K562 (cell line): ENCODE data around the gene FUNDC2. TPM values are rescaled to one million over a fixed set of nuclear protein-coding genes. Genes with fewer than 3 reads are reported as not detected.

Experiments used
- ATAC-seq: fragments of 200-7000 bp; cut with Tn5 transposase; 3 replicates; pipeline ENCODE4 v1.9.1; 2020; ENCODE audit warnings: moderate library complexity
- BruUV-seq: library from RNA; stranded (reverse); fragments of 400-500 nt; replicated peaks from 2 replicates; lab custom pipeline; 2021; lab: Mats Ljungman, UMichigan
- CTCF ChIA-PET: fragments of 300-600 bp; formaldehyde crosslinking; extraction: SDS; loops from one replicate; lab custom pipeline; 2021; ENCODE audit warnings: low intra/inter-chr PET ratio; lab: Yijun Ruan, JAX
- POLR2A ChIA-PET: fragments of 300-600, 350-650 bp; sonication (Branson Sonifier 250); formaldehyde crosslinking; extraction: SDS; loops from one replicate; lab custom pipeline; 2021; ENCODE audit warnings: antibody characterized with exemption, inconsistent platforms; lab: Yijun Ruan, JAX
- DNase-seq, 4 experiments: peaks; one replicate each; pipeline versions ENCODE4 v3.0.0 to v3.0.0-alpha.2; 2011 to 2018; ENCODE audit warnings: low spot score in 3 of 4, mixed read lengths in 3 of 4; ENCODE audit errors: extremely low read depth in 1 of 4
- FAIRE-seq: peaks from 2 replicates; lab custom pipeline; 2011; peaks lifted over from hg19 to GRCh38; lab: Jason Lieb, UNC
- H2AFZ ChIP-seq: 2 replicates; pipeline ENCODE4 v1.6.0; 2011; ENCODE audit warnings: low read depth, low read length, control low read depth, inconsistent platforms
- H3K27ac ChIP-seq: fragments of 200-600 bp; 3 replicates; pipeline ENCODE4 v1.8.0; 2011; ENCODE audit warnings: low read depth, mild to moderate bottlenecking, control low read depth, inconsistent platforms, low read length, moderate library complexity, mixed read lengths; ENCODE audit errors: extremely low read depth
- H3K27me3 ChIP-seq, 2 experiments: fragments of 300-600 bp in 1 of 2; 2 replicates in 1 of 2; 3 replicates in 1 of 2; pipeline versions ENCODE4 v1.6.0 to v1.8.0; 2011; ENCODE audit warnings: inconsistent platforms in 2 of 2, low read length in 2 of 2, mild to moderate bottlenecking in 1 of 2, mixed read lengths in 1 of 2, moderate library complexity in 1 of 2; ENCODE audit not compliant: control insufficient read depth in 2 of 2, insufficient read depth in 2 of 2
- H3K36me3 ChIP-seq: fragments of 300-600 bp; 3 replicates; pipeline ENCODE4 v1.8.0; 2011; ENCODE audit warnings: mild to moderate bottlenecking, low read length, inconsistent platforms; ENCODE audit not compliant: control insufficient read depth, insufficient read depth
- H3K4me1 ChIP-seq, 2 experiments: fragments of 200-600 bp in 1 of 2; replicated peaks in 1 of 2; 2 replicates in 1 of 2; 3 replicates in 1 of 2; pipeline versions ENCODE4 v1.5.1 to v1.8.0; 2011; ENCODE audit warnings: inconsistent platforms in 2 of 2, low read length in 2 of 2, mild to moderate bottlenecking in 1 of 2, mixed read lengths in 1 of 2, moderate library complexity in 1 of 2; ENCODE audit not compliant: control insufficient read depth in 2 of 2, insufficient read depth in 2 of 2
- H3K4me2 ChIP-seq: 2 replicates; pipeline ENCODE4 v1.6.1; 2011; ENCODE audit warnings: low read length, control low read depth, inconsistent platforms, mixed read lengths; ENCODE audit not compliant: insufficient read depth
- H3K4me3 ChIP-seq: fragments of 200-600 bp; sonication (generic), shearing (Covaris generic); 2 replicates; pipeline ENCODE4 v1.5.1; 2016; ENCODE audit warnings: control low read depth, inconsistent platforms
- H3K79me2 ChIP-seq: fragments of 200-600 bp; 3 replicates; pipeline ENCODE4 v1.8.0; 2011; ENCODE audit warnings: low read length, inconsistent platforms; ENCODE audit not compliant: control insufficient read depth, insufficient read depth
- H3K9ac ChIP-seq, 2 experiments: 2 replicates each; pipeline versions ENCODE4 v1.6.0 to v1.6.1; 2011; ENCODE audit warnings: low read depth in 2 of 2, low read length in 2 of 2, control low read depth in 1 of 2, inconsistent platforms in 1 of 2, mild to moderate bottlenecking in 1 of 2, mixed read lengths in 1 of 2; ENCODE audit not compliant: insufficient read depth in 1 of 2
- H3K9me1 ChIP-seq: one replicate; pipeline ENCODE4 v1.6.0; 2011; ENCODE audit warnings: inconsistent platforms, mild to moderate bottlenecking, low read length, moderate library complexity; ENCODE audit not compliant: control insufficient read depth, insufficient read depth
- H3K9me3 ChIP-seq: replicated peaks from 2 replicates; pipeline ENCODE4 v1.5.1; 2011; ENCODE audit warnings: low read depth, low read length, inconsistent platforms; ENCODE audit not compliant: control insufficient read depth, insufficient read depth
- H4K20me1 ChIP-seq: replicated peaks from 2 replicates; pipeline ENCODE4 v1.6.1; 2011; ENCODE audit warnings: low read length, inconsistent platforms, mixed read lengths; ENCODE audit not compliant: control insufficient read depth, insufficient read depth
- COPS2 ChIP-seq: fragments of 450-650 bp; conservative IDR thresholded peaks from 2 replicates; pipeline ENCODE4 v1.6.1; 2016; ENCODE audit warnings: mild to moderate bottlenecking, moderate library complexity
- HINFP ChIP-seq: fragments of 450-650 bp; conservative IDR thresholded peaks from 2 replicates; pipeline ENCODE4 v1.6.1; 2016; ENCODE audit warnings: missing genetic modification characterization, low read depth, mild to moderate bottlenecking, control low read depth, missing compliant biosample characterization
- MECOM ChIP-seq: fragments of 250-450 bp; sonication (Bioruptor Pico); IDR thresholded peaks from 2 replicates; pipeline ENCODE4 v1.8.0; 2022; ENCODE audit warnings: inconsistent platforms
- NFYB ChIP-seq: IDR thresholded peaks from 2 replicates; pipeline ENCODE4 v1.6.1; 2011; ENCODE audit warnings: mild to moderate bottlenecking, moderate library complexity; ENCODE audit not compliant: insufficient read length; ENCODE audit errors: extremely low read depth
- RBM39 ChIP-seq: fragments of 200-400 bp; formaldehyde crosslinking; optimal IDR thresholded peaks from 2 replicates; pipeline ENCODE3; 2018; ENCODE audit warnings: low read depth, low read length
- ZNF347 ChIP-seq: fragments of 450-650 bp; formaldehyde crosslinking; IDR thresholded peaks from 2 replicates; pipeline ENCODE4 v1.4.0; 2020; ENCODE audit warnings: low read depth, mild to moderate bottlenecking, moderate library complexity
- ZNF41 ChIP-seq: fragments of 250-450 bp; sonication (Bioruptor Pico); conservative IDR thresholded peaks from 2 replicates; pipeline ENCODE4 v1.4.0; 2020; ENCODE audit warnings: mild to moderate bottlenecking
- WGBS: fragments of 100-300 bp; shearing (Covaris generic); methylation state at CpG from one replicate; pipeline ENCODE4 v1.1.6; 2016; ENCODE audit warnings: low coverage, mixed read lengths; ENCODE audit not compliant: insufficient coverage; ENCODE audit errors: missing lambda C conversion rate; 5-methylcytosine and 5-hydroxymethylcytosine counted together
- in situ Hi-C: fragments of 300-500 bp; cut with MboI; formaldehyde crosslinking; loops from 4 replicates; pipeline ENCODE4 v1.15.0; 2018; ENCODE audit warnings: inconsistent platforms, mixed read lengths
- intact Hi-C: fragments of 100-400 bp; cut with micrococcal nuclease; formaldehyde crosslinking; loops from 2 replicates; pipeline ENCODE4 v1.14.2; 2022
- polyA plus RNA-seq, 8 experiments: library from polyadenylated mRNA; depleted of rRNA in 4 of 8; stranded (reverse) in 5 of 8; unstranded in 3 of 8; fragments of >200 nt; fragmentation: Nextera tagmentation in 2 of 8; fragmentation: Illumina TruSeq in 1 of 8; extraction: Ambion mirVana in 2 of 8; extraction: Trizol in 1 of 8; gene quantifications; 2 replicates each; pipeline versions ENCODE4 v1.2.1 to v1.2.3, GENCODE V29; 2011 to 2014; ENCODE audit warnings: inconsistent platforms in 1 of 8, missing spikeins in 1 of 8
- total RNA-seq, 7 experiments: library from RNA; depleted of rRNA in 6 of 7; stranded (reverse); fragments of >200 nt in 6 of 7; fragmentation: Illumina TruSeq in 2 of 7; extraction: Trizol in 2 of 7; gene quantifications; 2 replicates each; pipeline versions ENCODE4 v1.2.1 to v1.2.3, GENCODE V29; 2011 to 2021; ENCODE audit warnings: low replicate concordance in 1 of 7
- TF ChIP-seq, protein P1 (sequence below), 2 experiments: fragments of 450-650 bp; formaldehyde crosslinking in 1 of 2; IDR thresholded peaks; 2 replicates each; pipeline versions ENCODE4 v1.4.0 to v1.6.1; 2014 to 2020; ENCODE audit warnings: mild to moderate bottlenecking in 2 of 2, borderline replicate concordance in 1 of 2, low read depth in 1 of 2
- TF ChIP-seq, protein P2 (sequence below): sonication (generic); formaldehyde crosslinking; IDR thresholded peaks from 2 replicates; pipeline ENCODE4 v1.8.0; 2022; ENCODE audit warnings: mild to moderate bottlenecking, missing genetic modification reagents

The FUNDC2 gene
- total and polyA plus RNA-seq, 9 of the 15 experiments (the other 6 are each of a cell fraction or from before 2014, with no cell fraction given) = 50.6 to 235 (median 123) TPM

DNA sequence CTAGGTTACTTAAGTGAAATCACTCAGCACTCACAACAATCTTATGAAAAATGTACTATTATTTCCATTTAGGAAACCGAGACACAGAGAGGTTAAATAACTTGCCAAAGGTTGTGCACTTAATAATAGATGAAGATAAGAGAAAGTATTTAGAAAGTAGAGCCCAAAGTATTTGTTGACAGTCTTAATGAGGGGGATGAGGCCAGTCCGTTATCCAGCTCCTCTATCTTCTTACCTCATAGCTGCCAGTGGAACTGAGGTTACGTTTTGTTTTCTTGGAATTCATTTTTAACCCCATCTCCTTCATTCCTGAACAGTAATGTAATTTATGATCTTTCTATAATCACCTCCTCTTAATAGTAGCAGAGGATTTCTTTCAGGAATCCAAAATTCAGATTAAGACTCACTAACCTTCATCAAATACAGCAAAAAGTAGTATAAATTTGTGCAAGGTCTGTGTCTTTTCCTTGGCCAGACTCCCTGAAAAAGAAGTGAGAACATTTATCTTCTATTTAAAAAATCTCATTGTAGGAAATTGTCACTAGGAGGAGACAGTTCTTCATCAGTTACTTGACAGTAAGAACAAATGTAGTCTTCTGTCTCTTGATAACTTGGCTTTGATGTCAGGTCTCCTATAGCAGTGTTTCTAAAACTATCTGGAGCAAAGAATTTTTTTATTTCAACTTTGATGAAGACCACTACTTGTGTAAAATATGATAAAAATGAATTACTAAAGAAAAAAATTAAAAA, 39.6 kb upstream of the FUNDC2 start:
- ChIA-PET POLR2A (no interaction called here), CTCF (interaction anchor here (0.8 to 2.3 kb wide), 2 partner anchors 62 to 70 kb away, joined by 3 to 21 read pairs; no protein-coding TSS in a partner anchor)
- no peaks in the 10 kb centered on the region for H3K9me1 ChIP-seq
- FAIRE-seq (peak; percentile 48), DNase-seq (no peak), ATAC-seq (0 out of 3 replicates have a peak, but pooled peaks have one; percentile 46)
- H3K4me2 ChIP-seq = no peak overlapping the region
- no peak overlapping the region for H3K9ac ChIP-seq
- H3K27me3 ChIP-seq = no peaks in the 10 kb centered on the region
- no peak overlapping the region for H3K27ac ChIP-seq
- no TSS peak for BruUV-seq
- 0 out of 5 replicates have a peak, but pooled peaks cover 0 to 3% of the 10 kb centered on the region in 2 experiments for H3K4me1 ChIP-seq
- 0% methylated on average over 3 of the region's 3 CpGs for WGBS
- H3K36me3 ChIP-seq = no peaks in the 10 kb centered on the region
- no peak overlapping the region for H3K4me3 ChIP-seq
- H2AFZ ChIP-seq = no peak overlapping the region
- H3K79me2 ChIP-seq = no peaks in the 10 kb centered on the region
- in situ Hi-C loops = no loop called here
- intact Hi-C loops = loop anchor here (1.0 to 10.0 kb wide), 3 partner anchors 40 to 188 kb away; partner anchors contain the start of gene FUNDC2
- H4K20me1 ChIP-seq = no peaks in the 10 kb centered on the region; the same call in 1 of the 2 replicates
- no peaks in the 10 kb centered on the region for H3K9me3 ChIP-seq
- TF ChIP-seq, protein P1, sequence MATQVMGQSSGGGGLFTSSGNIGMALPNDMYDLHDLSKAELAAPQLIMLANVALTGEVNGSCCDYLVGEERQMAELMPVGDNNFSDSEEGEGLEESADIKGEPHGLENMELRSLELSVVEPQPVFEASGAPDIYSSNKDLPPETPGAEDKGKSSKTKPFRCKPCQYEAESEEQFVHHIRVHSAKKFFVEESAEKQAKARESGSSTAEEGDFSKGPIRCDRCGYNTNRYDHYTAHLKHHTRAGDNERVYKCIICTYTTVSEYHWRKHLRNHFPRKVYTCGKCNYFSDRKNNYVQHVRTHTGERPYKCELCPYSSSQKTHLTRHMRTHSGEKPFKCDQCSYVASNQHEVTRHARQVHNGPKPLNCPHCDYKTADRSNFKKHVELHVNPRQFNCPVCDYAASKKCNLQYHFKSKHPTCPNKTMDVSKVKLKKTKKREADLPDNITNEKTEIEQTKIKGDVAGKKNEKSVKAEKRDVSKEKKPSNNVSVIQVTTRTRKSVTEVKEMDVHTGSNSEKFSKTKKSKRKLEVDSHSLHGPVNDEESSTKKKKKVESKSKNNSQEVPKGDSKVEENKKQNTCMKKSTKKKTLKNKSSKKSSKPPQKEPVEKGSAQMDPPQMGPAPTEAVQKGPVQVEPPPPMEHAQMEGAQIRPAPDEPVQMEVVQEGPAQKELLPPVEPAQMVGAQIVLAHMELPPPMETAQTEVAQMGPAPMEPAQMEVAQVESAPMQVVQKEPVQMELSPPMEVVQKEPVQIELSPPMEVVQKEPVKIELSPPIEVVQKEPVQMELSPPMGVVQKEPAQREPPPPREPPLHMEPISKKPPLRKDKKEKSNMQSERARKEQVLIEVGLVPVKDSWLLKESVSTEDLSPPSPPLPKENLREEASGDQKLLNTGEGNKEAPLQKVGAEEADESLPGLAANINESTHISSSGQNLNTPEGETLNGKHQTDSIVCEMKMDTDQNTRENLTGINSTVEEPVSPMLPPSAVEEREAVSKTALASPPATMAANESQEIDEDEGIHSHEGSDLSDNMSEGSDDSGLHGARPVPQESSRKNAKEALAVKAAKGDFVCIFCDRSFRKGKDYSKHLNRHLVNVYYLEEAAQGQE (IDR thresholded peaks at IDR 0.05; ENCODE audit: borderline replicate concordance) = peak; percentile 73; the same call in 1 of the 2 replicates
- TF ChIP-seq, protein P1 (CRISPR knock-in tag; IDR thresholded peaks at IDR 0.05; ENCODE audit: low read depth) = no peak
- TF ChIP-seq HINFP (tag) = no peak
- no peak for TF ChIP-seq ZNF41
- TF ChIP-seq COPS2 = no peak
- no peak for TF ChIP-seq ZNF347 (CRISPR knock-in tag)
- no peak for TF ChIP-seq RBM39
- no peak for TF ChIP-seq MECOM (CRISPR knock-in tag)
- no peak for TF ChIP-seq NFYB
- TF ChIP-seq, protein P2, sequence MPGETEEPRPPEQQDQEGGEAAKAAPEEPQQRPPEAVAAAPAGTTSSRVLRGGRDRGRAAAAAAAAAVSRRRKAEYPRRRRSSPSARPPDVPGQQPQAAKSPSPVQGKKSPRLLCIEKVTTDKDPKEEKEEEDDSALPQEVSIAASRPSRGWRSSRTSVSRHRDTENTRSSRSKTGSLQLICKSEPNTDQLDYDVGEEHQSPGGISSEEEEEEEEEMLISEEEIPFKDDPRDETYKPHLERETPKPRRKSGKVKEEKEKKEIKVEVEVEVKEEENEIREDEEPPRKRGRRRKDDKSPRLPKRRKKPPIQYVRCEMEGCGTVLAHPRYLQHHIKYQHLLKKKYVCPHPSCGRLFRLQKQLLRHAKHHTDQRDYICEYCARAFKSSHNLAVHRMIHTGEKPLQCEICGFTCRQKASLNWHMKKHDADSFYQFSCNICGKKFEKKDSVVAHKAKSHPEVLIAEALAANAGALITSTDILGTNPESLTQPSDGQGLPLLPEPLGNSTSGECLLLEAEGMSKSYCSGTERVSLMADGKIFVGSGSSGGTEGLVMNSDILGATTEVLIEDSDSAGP = no peak
